SK-N-SH (cell line): ENCODE results near the gene ATG9A. TPM values are rescaled to one million over a fixed set of nuclear protein-coding genes. Genes with fewer than 3 reads are reported as not detected.

Experiments used
- CTCF ChIA-PET: fragments of 300-600, 350-600 bp; formaldehyde crosslinking; extraction: SDS; loops from one replicate; lab custom pipeline; 2021; lab: Yijun Ruan, JAX
- POLR2A ChIA-PET: fragments of 350-600 bp; sonication (Branson Sonifier 250); formaldehyde crosslinking; extraction: SDS; loops from one replicate; lab custom pipeline; 2020; ENCODE audit warnings: antibody characterized with exemption, inconsistent platforms; lab: Yijun Ruan, JAX
- DNase-seq: peaks from one replicate; pipeline ENCODE4 v3.0.0; 2012
- H2AFZ ChIP-seq: fragments of 200-600 bp; sonication (generic); 2 replicates; pipeline ENCODE4 v1.8.1; 2016; ENCODE audit warnings: antibody characterized with exemption, mild to moderate bottlenecking, low read depth
- H3F3A ChIP-seq: fragments of 200-600 bp; sonication (generic); replicated peaks from 2 replicates; pipeline ENCODE3; 2016; ENCODE audit warnings: antibody characterized with exemption, mild to moderate bottlenecking; ENCODE audit not compliant: insufficient read depth
- H3K27ac ChIP-seq, 2 experiments: fragments of 200-500 bp in 1 of 2; fragments of 200-600 bp in 1 of 2; sonication (Bioruptor generic) in 1 of 2; sonication (generic), shearing (Covaris generic) in 1 of 2; 2 replicates each; pipeline versions ENCODE4 v1.5.1 to v1.6.1; 2014 to 2016; ENCODE audit warnings: low read depth in 2 of 2, inconsistent platforms in 1 of 2, low read length in 1 of 2, mild to moderate bottlenecking in 1 of 2, mixed read lengths in 1 of 2
- H3K27me3 ChIP-seq: fragments of 200-600 bp; sonication (generic), shearing (Covaris generic); 2 replicates; pipeline ENCODE4 v1.6.1; 2016; ENCODE audit warnings: mixed run types; ENCODE audit not compliant: insufficient read depth
- H3K36me3 ChIP-seq, 2 experiments: fragments of 200-500 bp in 1 of 2; fragments of 200-600 bp in 1 of 2; sonication (Bioruptor generic) in 1 of 2; sonication (generic) in 1 of 2; replicated peaks in 1 of 2; 2 replicates each; pipeline versions ENCODE3 to v1.5.1; 2014 to 2016; ENCODE audit warnings: low read length in 1 of 2, mild to moderate bottlenecking in 1 of 2; ENCODE audit not compliant: insufficient read depth in 2 of 2, control insufficient read depth in 1 of 2
- H3K4me1 ChIP-seq, 2 experiments: fragments of 200-500 bp in 1 of 2; fragments of 200-600 bp in 1 of 2; sonication (Bioruptor generic) in 1 of 2; sonication (generic), shearing (Covaris generic) in 1 of 2; 2 replicates each; pipeline versions ENCODE4 v1.5.1 to v1.6.1; 2014 to 2016; ENCODE audit warnings: low read depth in 1 of 2, low read length in 1 of 2, mixed run types in 1 of 2; ENCODE audit not compliant: insufficient read depth in 2 of 2, control insufficient read depth in 1 of 2
- H3K4me2 ChIP-seq: fragments of 200-600 bp; sonication (generic), shearing (Covaris generic); 2 replicates; pipeline ENCODE4 v1.6.1; 2017; ENCODE audit warnings: mixed run types
- H3K4me3 ChIP-seq, 2 experiments: fragments of 200-500 bp in 1 of 2; fragments of 200-600 bp in 1 of 2; sonication (Bioruptor generic) in 1 of 2; sonication (generic), shearing (Covaris generic) in 1 of 2; 2 replicates each; pipeline versions ENCODE4 v1.5.1 to v1.8.1; 2014 to 2016; ENCODE audit warnings: low read depth in 2 of 2, inconsistent platforms in 1 of 2, low read length in 1 of 2, mild to moderate bottlenecking in 1 of 2, mixed read lengths in 1 of 2, moderate library complexity in 1 of 2
- H3K79me2 ChIP-seq: fragments of 200-600 bp; sonication (generic); 2 replicates; pipeline ENCODE4 v1.8.1; 2017; ENCODE audit warnings: mild to moderate bottlenecking; ENCODE audit not compliant: insufficient read depth
- H3K9ac ChIP-seq: fragments of 200-600 bp; sonication (generic); 2 replicates; pipeline ENCODE4 v1.6.1; 2017; ENCODE audit warnings: mixed run types
- H3K9me2 ChIP-seq: fragments of 200-600 bp; sonication (generic); 2 replicates; pipeline ENCODE4 v1.6.1; 2017; ENCODE audit warnings: mixed run types
- H3K9me3 ChIP-seq: fragments of 200-600 bp; sonication (generic); 2 replicates; pipeline ENCODE4 v1.6.1; 2017; ENCODE audit warnings: mixed run types, mild to moderate bottlenecking, moderate library complexity
- H4K20me1 ChIP-seq: fragments of 200-600 bp; sonication (generic); 2 replicates; pipeline ENCODE4 v1.6.1; 2017; ENCODE audit warnings: mild to moderate bottlenecking, mixed run types; ENCODE audit not compliant: insufficient read depth
- CTCF ChIP-seq: fragments of 200-600 bp; sonication (generic); IDR thresholded peaks from 2 replicates; pipeline ENCODE4 v1.6.1; 2017; ENCODE audit warnings: antibody characterized with exemption, mild to moderate bottlenecking, moderate library complexity
- ELF1 ChIP-seq: IDR thresholded peaks from 2 replicates; pipeline ENCODE4 v1.4.0; 2012
- FOXJ3 ChIP-seq: sonication (generic); formaldehyde crosslinking; IDR thresholded peaks from 2 replicates; pipeline ENCODE4 v1.5.1; 2020; ENCODE audit warnings: mild to moderate bottlenecking, missing genetic modification reagents
- FOXM1 ChIP-seq: IDR thresholded peaks from 2 replicates; pipeline ENCODE4 v1.4.0; 2012; ENCODE audit warnings: low read depth, mild to moderate bottlenecking
- GABPA ChIP-seq: IDR thresholded peaks from 2 replicates; pipeline ENCODE4 v1.4.0; 2012; ENCODE audit warnings: low read depth, mild to moderate bottlenecking
- GATA2 ChIP-seq: sonication (generic); formaldehyde crosslinking; IDR thresholded peaks from 2 replicates; pipeline ENCODE4 v1.5.0; 2020; ENCODE audit warnings: mild to moderate bottlenecking, missing genetic modification reagents
- IRF3 ChIP-seq: fragments of 150-350 bp; IDR thresholded peaks from 2 replicates; pipeline ENCODE4 v1.6.1; 2016; ENCODE audit warnings: mild to moderate bottlenecking, low read depth, low read length
- MAX ChIP-seq: IDR thresholded peaks from 2 replicates; pipeline ENCODE4 v1.4.0; 2012; ENCODE audit warnings: low read depth
- MEF2A ChIP-seq: IDR thresholded peaks from 2 replicates; pipeline ENCODE4 v1.4.0; 2012; ENCODE audit warnings: low read depth, borderline replicate concordance
- MXI1 ChIP-seq: IDR thresholded peaks from 2 replicates; pipeline ENCODE4 v1.6.1; 2012; ENCODE audit warnings: mild to moderate bottlenecking, low read depth, low read length, improper control_type of control experiment
- NFIC ChIP-seq: IDR thresholded peaks from 2 replicates; pipeline ENCODE4 v1.4.0; 2012; ENCODE audit warnings: borderline replicate concordance
- NRF1 ChIP-seq: IDR thresholded peaks from 2 replicates; pipeline ENCODE4 v1.6.1; 2012; ENCODE audit warnings: low read depth, mild to moderate bottlenecking, low read length
- PBX3 ChIP-seq: IDR thresholded peaks from 2 replicates; pipeline ENCODE4; 2012
- POLR2AphosphoS5 ChIP-seq: IDR thresholded peaks from 2 replicates; pipeline ENCODE4 v1.6.1; 2012; ENCODE audit warnings: low read depth, low read length
- REST ChIP-seq: IDR thresholded peaks from 2 replicates; pipeline ENCODE4 v1.6.1; 2012; ENCODE audit warnings: mild to moderate bottlenecking, low read depth, low read length, moderate library complexity
- SIN3A ChIP-seq: IDR thresholded peaks from 2 replicates; pipeline ENCODE4 v1.6.1; 2012; ENCODE audit warnings: low read depth, mild to moderate bottlenecking, low read length, moderate library complexity, borderline replicate concordance
- SMC3 ChIP-seq: IDR thresholded peaks from 2 replicates; pipeline ENCODE4 v1.6.1; 2012; ENCODE audit warnings: low read depth, low read length, improper control_type of control experiment
- TAF1 ChIP-seq: IDR thresholded peaks from 2 replicates; pipeline ENCODE4 v1.6.1; 2012; ENCODE audit warnings: low read depth, mild to moderate bottlenecking, low read length, moderate library complexity, borderline replicate concordance
- TEAD4 ChIP-seq: IDR thresholded peaks from 2 replicates; pipeline ENCODE4 v1.4.0; 2012; ENCODE audit warnings: mild to moderate bottlenecking, borderline replicate concordance; ENCODE audit not compliant: insufficient read depth
- USF1 ChIP-seq: IDR thresholded peaks from 2 replicates; pipeline ENCODE4 v1.4.0; 2012; ENCODE audit warnings: low read depth, borderline replicate concordance
- YY1 ChIP-seq: IDR thresholded peaks from 2 replicates; pipeline ENCODE4 v1.4.0; 2012; ENCODE audit warnings: low read depth, mild to moderate bottlenecking
- WGBS: methylation state at CpG from one replicate; pipeline ENCODE4 v1.1.6; 2017; ENCODE audit warnings: low lambda C conversion rate; 5-methylcytosine and 5-hydroxymethylcytosine counted together
- polyA plus RNA-seq, 3 experiments: library from polyadenylated mRNA; depleted of rRNA; stranded (reverse); fragments of >200 nt; gene quantifications; 2 replicates each; pipeline ENCODE4 v1.2.3, GENCODE V29; 2012

ATG9A gene
- polyA plus RNA-seq, 1 of the 3 experiments (the other 2 are of a cell fraction), result 29.6 TPM

GRCh38 chr2:219218732-219219701 lies 10.4 kb downstream of the ATG9A start, which contains the start of gene ABCB6:
Gene ABCB6, minus strand, starts transcription at chr2:219218958. Its CDS starts 285 bp downstream, at chr2:219218673.
- Histone ChIP-seq H3K4me3 (peak within 1 kb of the TSS; percentile 60 to 70), H3K9me2 (no peaks in the 10 kb centered on the region), H3K9me3 (no peaks in the 10 kb centered on the region), H3K9ac (peak within 1 kb of the TSS; percentile 70), H3K36me3 (peaks cover 21 to 52% of the 10 kb centered on the region in 2 experiments), H4K20me1 (no peaks in the 10 kb centered on the region), H3K4me2 (peak within 1 kb of the TSS; percentile 100), H2AFZ (peak within 1 kb of the TSS; percentile 56; the same call in 1 of the 2 replicates), H3K4me1 (peaks cover 5 to 30% of the 10 kb centered on the region in 2 experiments; a peak in 3 of 4 replicates), H3F3A (peaks cover 27% of the 10 kb centered on the region), H3K27ac (peak within 1 kb of the TSS; percentile 87 to 99), H3K79me2 (no peaks in the 10 kb centered on the region), H3K27me3 (no peaks in the 10 kb centered on the region)
- 53% methylated on average over 20 of the region's 71 CpGs for WGBS
- peak; percentile 98 for DNase-seq
- CTCF ChIA-PET, result interaction anchor here (0.8 to 4.7 kb wide), 12 partner anchors 10 to 223 kb away, joined by 3 to 26 read pairs (median 4); partner anchors contain the start of genes ANKZF1, ATG9A, DNAJB2 and NHEJ1
- POLR2A ChIA-PET, result interaction anchor here (0.9 to 4.0 kb wide), 10 partner anchors 11 to 76 kb away, joined by 3 to 52 read pairs (median 6); partner anchors contain the start of genes ANKZF1, ATG9A, CNPPD1 and DNAJB2
- TF ChIP-seq POLR2AphosphoS5 (peak; percentile 77), IRF3 (no peak), FOXM1 (no peak), SIN3A (peak; percentile 67), MAX (peak; percentile 93), GABPA (no peak), PBX3 (no peak), FOXJ3 (no peak), SMC3 (no peak), USF1 (peak; percentile 97), MXI1 (peak; percentile 93), CTCF (no peak), NFIC (no peak), NRF1 (peak; percentile 46), MEF2A (no peak), TEAD4 (no peak), REST (0 out of 2 replicates have a peak, but pooled peaks have one; percentile 30), GATA2 (CRISPR knock-in tag) (no peak), YY1 (no peak), ELF1 (no peak), TAF1 (peak; percentile 57; the same call in 1 of the 2 replicates)
